HEK293 (cell line): ENCODE measurements around the gene VIPR2.

Experiments
- ATF2 ChIP-seq: fragments of 450-650 bp; formaldehyde crosslinking; IDR thresholded peaks from 2 replicates; pipeline ENCODE4 v1.5.1; 2016; ENCODE audit warnings: missing biosample characterization, missing genetic modification characterization, low read depth
- CTCF ChIP-seq: fragments of 450-650 bp; formaldehyde crosslinking; IDR thresholded peaks from 2 replicates; pipeline ENCODE4 v1.5.1; 2016; ENCODE audit warnings: missing biosample characterization, missing genetic modification characterization
- HOXD13 ChIP-seq: sonication (generic); formaldehyde crosslinking; IDR thresholded peaks from 2 replicates; pipeline ENCODE4 v1.8.0; 2022; ENCODE audit warnings: missing genetic modification reagents, borderline replicate concordance
- WT1 ChIP-seq: fragments of 450-650 bp; formaldehyde crosslinking; IDR thresholded peaks from 2 replicates; pipeline ENCODE4 v1.5.1; 2016; ENCODE audit warnings: missing biosample characterization, missing genetic modification characterization
- ZBTB8A ChIP-seq: fragments of 450-650 bp; formaldehyde crosslinking; IDR thresholded peaks from 2 replicates; pipeline ENCODE4 v1.5.1; 2016; ENCODE audit warnings: missing biosample characterization, missing genetic modification characterization
- ZFP3 ChIP-seq: fragments of 450-650 bp; formaldehyde crosslinking; IDR thresholded peaks from 2 replicates; pipeline ENCODE4 v1.5.1; 2016; ENCODE audit warnings: low read depth, missing biosample characterization, missing genetic modification characterization
- ZNF24 ChIP-seq: fragments of 450-650 bp; formaldehyde crosslinking; IDR thresholded peaks from 2 replicates; pipeline ENCODE4 v1.5.1; 2016; ENCODE audit warnings: missing biosample characterization, missing genetic modification characterization
- ZNF362 ChIP-seq: fragments of 450-650 bp; formaldehyde crosslinking; IDR thresholded peaks from 2 replicates; pipeline ENCODE4 v1.5.1; 2016; ENCODE audit warnings: missing biosample characterization, missing genetic modification characterization
- ZNF791 ChIP-seq: fragments of 450-650 bp; formaldehyde crosslinking; IDR thresholded peaks from 2 replicates; pipeline ENCODE4 v1.5.1; 2016; ENCODE audit warnings: missing biosample characterization, missing genetic modification characterization

GRCh38 chr7:159191236-159191635 is 46.6 kb upstream of the VIPR2 start:
- TF ChIP-seq ZFP3 (tag by site-specific recombination) (no peak), HOXD13 (no peak), CTCF (no peak), WT1 (tag by site-specific recombination) (no peak), ZNF24 (tag by site-specific recombination) (no peak), ZNF362 (tag by site-specific recombination) (no peak), ATF2 (tag by site-specific recombination) (no peak), ZNF791 (tag by site-specific recombination) (no peak), ZBTB8A (tag by site-specific recombination) (no peak)
